Panc1 (cell line): ENCODE results near the gene MTFR2.

Experiments used
- REST ChIP-seq, 2 experiments: IDR thresholded peaks; 2 replicates each; pipeline ENCODE4 v1.6.1; 2011 to 2012; ENCODE audit warnings: low read depth in 2 of 2, control low read depth in 1 of 2, low read length in 1 of 2, mild to moderate bottlenecking in 1 of 2, moderate library complexity in 1 of 2; ENCODE audit not compliant: insufficient read depth in 1 of 2
- TF ChIP-seq, protein P1 (sequence below): fragments of 450-650 bp; IDR thresholded peaks from 2 replicates; pipeline ENCODE4 v1.5.1; 2017; ENCODE audit warnings: mild to moderate bottlenecking

DNA sequence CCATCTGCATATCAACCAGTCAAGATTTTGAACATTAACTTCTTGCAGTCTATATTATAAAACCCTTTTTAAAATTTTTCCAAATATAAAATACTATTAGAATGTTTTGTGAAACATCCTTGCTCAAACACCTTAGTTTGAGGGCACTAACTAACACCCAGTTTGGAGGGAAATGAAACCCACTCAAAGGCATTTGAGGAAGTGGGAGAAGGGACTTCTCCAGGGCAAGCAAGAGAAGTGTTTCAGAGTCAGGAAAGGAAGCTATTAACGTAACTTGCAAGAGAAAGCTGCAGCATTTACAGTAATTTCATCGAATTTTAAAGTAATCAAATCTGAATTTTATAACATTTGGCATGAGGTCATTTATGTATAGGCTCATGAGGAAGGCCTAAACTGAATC lies 21.3 kb downstream of the MTFR2 start:
- TF ChIP-seq, protein P1, sequence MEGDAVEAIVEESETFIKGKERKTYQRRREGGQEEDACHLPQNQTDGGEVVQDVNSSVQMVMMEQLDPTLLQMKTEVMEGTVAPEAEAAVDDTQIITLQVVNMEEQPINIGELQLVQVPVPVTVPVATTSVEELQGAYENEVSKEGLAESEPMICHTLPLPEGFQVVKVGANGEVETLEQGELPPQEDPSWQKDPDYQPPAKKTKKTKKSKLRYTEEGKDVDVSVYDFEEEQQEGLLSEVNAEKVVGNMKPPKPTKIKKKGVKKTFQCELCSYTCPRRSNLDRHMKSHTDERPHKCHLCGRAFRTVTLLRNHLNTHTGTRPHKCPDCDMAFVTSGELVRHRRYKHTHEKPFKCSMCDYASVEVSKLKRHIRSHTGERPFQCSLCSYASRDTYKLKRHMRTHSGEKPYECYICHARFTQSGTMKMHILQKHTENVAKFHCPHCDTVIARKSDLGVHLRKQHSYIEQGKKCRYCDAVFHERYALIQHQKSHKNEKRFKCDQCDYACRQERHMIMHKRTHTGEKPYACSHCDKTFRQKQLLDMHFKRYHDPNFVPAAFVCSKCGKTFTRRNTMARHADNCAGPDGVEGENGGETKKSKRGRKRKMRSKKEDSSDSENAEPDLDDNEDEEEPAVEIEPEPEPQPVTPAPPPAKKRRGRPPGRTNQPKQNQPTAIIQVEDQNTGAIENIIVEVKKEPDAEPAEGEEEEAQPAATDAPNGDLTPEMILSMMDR, result no peak
- TF ChIP-seq REST (IDR thresholded peaks at IDR 0.05; ENCODE audit: insufficient read depth in 1 of 2, low read depth in 2 of 2, low read length in 1 of 2), result no peak
